Transverse colon (tissue), 4 donors: ENCODE data around the gene CAMSAP1. TPM values are rescaled to one million over a fixed set of nuclear protein-coding genes. Genes with fewer than 3 reads are reported as not detected.

Experiments
- DNase-seq: peaks from one replicate; pipeline ENCODE4 v3.0.0-alpha.2; 2019
- H3K27ac ChIP-seq, 4 donors: fragments of 200-600 bp; sonication (generic); 2 replicates each; pipeline ENCODE4 v1.5.1; 2016 to 2018; ENCODE audit warnings: inconsistent platforms in 4 of 4
- H3K27me3 ChIP-seq: fragments of 200-600 bp; sonication (generic); 2 replicates; pipeline ENCODE4 v1.5.1; 2017; ENCODE audit warnings: inconsistent platforms
- H3K36me3 ChIP-seq, 4 donors: fragments of 200-600 bp; sonication (generic); 2 replicates each; pipeline ENCODE4 v1.5.1; 2017 to 2019; ENCODE audit warnings: inconsistent platforms in 4 of 4
- H3K4me1 ChIP-seq, 4 donors: fragments of 200-600 bp; sonication (generic); 2 replicates each; pipeline ENCODE4 v1.5.1; 2017 to 2020; ENCODE audit warnings: inconsistent platforms in 4 of 4
- H3K4me3 ChIP-seq, 4 donors: fragments of 200-600 bp; sonication (generic); 1 replicate in 1 of 4; 2 replicates in 3 of 4; pipeline versions ENCODE4 v1.5.1 to v1.6.1; 2017 to 2019; ENCODE audit warnings: inconsistent platforms in 4 of 4
- H3K9me3 ChIP-seq, 2 donors: fragments of 200-600 bp; sonication (generic); 2 replicates each; pipeline ENCODE4 v1.5.1; 2017 to 2019; ENCODE audit warnings: inconsistent platforms in 2 of 2
- EP300 ChIP-seq: sonication (generic); formaldehyde crosslinking; IDR thresholded peaks from one replicate; pipeline ENCODE4 v1.6.1; 2017; ENCODE audit warnings: antibody characterized with exemption, low read depth
- POLR2A ChIP-seq: fragments of 450-650 bp; IDR thresholded peaks from one replicate; pipeline ENCODE4 v1.6.1; 2016; ENCODE audit warnings: antibody characterized with exemption, mild to moderate bottlenecking, moderate library complexity
- POLR2AphosphoS5 ChIP-seq, 3 donors: sonication (generic); formaldehyde crosslinking; IDR thresholded peaks; one replicate each; pipeline ENCODE4 v1.6.1; 2016; ENCODE audit warnings: antibody characterized with exemption in 3 of 3
- WGBS, 2 donors: methylation state at CpG; one replicate each; pipeline ENCODE4 v1.1.5; 2018; ENCODE audit warnings: low coverage in 1 of 2; 5-methylcytosine and 5-hydroxymethylcytosine counted together
- in situ Hi-C, 4 donors: fragments of 200-750 bp; cut with MboI; loops; one replicate each; pipeline versions ENCODE4 v1.15.0 to v1.15.1; 2017; ENCODE audit warnings: low sequenced_read_pairs in 3 of 4, low pct_ligation_motif_present in 1 of 4, low pct_unique_long_range_greater_than_20kb in 1 of 4
- intact Hi-C: fragments of 100-400 bp; cut with DNase I; formaldehyde crosslinking; loops from one replicate; pipeline ENCODE4 v1.15.1; 2023; ENCODE audit warnings: low total_unique reads
- total RNA-seq, 4 donors: library from RNA; depleted of rRNA; stranded (reverse); fragments of >200 nt; gene quantifications; one replicate each; pipeline ENCODE4 v1.1.0, GENCODE V29; 2016
- TF ChIP-seq, protein P1 (sequence below), 5 experiments: fragments of 200-600 bp in 3 of 5; fragments of 450-650 bp in 2 of 5; sonication (generic) in 3 of 5; IDR thresholded peaks; 1 replicate in 2 of 5; 2 replicates in 3 of 5; pipeline ENCODE4 v1.5.1; 2016 to 2017; ENCODE audit warnings: antibody characterized with exemption in 5 of 5, inconsistent platforms in 3 of 5, mild to moderate bottlenecking in 2 of 5, moderate library complexity in 1 of 5

The CAMSAP1 gene, protein sequence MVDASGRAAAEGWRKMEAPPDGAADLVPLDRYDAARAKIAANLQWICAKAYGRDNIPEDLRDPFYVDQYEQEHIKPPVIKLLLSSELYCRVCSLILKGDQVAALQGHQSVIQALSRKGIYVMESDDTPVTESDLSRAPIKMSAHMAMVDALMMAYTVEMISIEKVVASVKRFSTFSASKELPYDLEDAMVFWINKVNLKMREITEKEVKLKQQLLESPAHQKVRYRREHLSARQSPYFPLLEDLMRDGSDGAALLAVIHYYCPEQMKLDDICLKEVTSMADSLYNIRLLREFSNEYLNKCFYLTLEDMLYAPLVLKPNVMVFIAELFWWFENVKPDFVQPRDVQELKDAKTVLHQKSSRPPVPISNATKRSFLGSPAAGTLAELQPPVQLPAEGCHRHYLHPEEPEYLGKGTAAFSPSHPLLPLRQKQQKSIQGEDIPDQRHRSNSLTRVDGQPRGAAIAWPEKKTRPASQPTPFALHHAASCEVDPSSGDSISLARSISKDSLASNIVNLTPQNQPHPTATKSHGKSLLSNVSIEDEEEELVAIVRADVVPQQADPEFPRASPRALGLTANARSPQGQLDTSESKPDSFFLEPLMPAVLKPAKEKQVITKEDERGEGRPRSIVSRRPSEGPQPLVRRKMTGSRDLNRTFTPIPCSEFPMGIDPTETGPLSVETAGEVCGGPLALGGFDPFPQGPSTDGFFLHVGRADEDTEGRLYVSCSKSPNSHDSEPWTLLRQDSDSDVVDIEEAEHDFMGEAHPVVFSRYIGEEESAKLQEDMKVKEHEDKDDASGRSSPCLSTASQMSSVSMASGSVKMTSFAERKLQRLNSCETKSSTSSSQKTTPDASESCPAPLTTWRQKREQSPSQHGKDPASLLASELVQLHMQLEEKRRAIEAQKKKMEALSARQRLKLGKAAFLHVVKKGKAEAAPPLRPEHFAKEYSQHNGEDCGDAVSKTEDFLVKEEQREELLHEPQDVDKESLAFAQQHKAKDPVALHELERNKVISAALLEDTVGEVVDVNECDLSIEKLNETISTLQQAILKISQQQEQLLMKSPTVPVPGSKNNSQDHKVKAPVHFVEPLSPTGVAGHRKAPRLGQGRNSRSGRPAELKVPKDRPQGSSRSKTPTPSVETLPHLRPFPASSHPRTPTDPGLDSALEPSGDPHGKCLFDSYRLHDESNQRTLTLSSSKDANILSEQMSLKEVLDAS (N-terminal part only)
- total RNA-seq: 10 to 100 TPM; 17.3 to 88.0 (median 23.8) TPM

DNA sequence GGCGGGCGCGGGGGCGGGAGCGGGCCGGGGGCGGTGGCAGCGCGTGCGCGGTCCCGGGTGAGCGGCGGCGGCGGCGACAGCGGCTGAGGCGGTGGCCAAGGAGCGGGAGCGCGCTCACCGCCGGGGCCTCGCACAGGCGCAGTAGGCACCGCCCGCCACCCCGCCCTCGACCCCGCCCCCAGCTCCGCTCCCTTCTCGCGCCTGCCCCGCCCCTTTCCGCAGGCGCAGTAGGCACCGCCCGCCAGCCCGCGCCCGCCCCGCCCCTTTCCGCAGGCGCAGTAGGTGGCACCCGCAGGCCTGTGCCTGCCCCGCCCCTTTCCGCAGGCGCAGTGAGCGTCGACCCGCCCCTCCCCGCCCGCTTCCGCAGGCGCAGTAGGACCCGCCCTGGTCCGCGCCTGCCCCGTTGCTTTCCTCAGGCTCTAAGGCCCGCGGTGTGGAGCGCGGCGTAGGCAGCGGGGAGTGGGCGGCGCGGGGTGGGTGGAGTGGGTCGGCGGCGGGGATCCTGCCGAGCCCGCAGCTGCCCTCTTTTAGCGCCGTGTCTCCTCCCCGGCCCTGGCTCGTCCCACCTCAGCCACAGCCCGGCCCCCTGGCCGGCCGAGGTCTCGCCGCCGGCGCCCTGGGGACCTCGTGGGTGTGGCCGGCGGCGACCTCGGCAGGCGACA, at the start of gene CAMSAP1:
Gene CAMSAP1 (minus strand): TSS at position 116 of the 662 bp plus-strand sequence. CDS start 387 bp downstream, outside the sequence.
- DNase-seq: peak; percentile 96
- Histone ChIP-seq H3K4me1 (peaks cover 18 to 43% (median 26%) of the 10 kb centered on the region in 4 donors), H3K4me3 (peak within 1 kb of the TSS; percentile 60 to 81 (median 78)), H3K27ac (peak within 1 kb of the TSS; percentile 81 to 90 (median 86)), H3K27me3 (no peaks in the 10 kb centered on the region), H3K36me3 (no peaks in the 10 kb centered on the region), H3K9me3 (no peaks in the 10 kb centered on the region)
- in situ Hi-C loops (no loop called here), intact Hi-C loops (loop anchor here (2.0 kb wide), 1 partner anchor 49 kb away; no protein-coding TSS in a partner anchor)
- WGBS, 2 donors: 0% methylated on average over 24 of the region's 91 CpGs; no CpG with 5 or more reads in 1 of the 2 donors
- TF ChIP-seq, protein P1, sequence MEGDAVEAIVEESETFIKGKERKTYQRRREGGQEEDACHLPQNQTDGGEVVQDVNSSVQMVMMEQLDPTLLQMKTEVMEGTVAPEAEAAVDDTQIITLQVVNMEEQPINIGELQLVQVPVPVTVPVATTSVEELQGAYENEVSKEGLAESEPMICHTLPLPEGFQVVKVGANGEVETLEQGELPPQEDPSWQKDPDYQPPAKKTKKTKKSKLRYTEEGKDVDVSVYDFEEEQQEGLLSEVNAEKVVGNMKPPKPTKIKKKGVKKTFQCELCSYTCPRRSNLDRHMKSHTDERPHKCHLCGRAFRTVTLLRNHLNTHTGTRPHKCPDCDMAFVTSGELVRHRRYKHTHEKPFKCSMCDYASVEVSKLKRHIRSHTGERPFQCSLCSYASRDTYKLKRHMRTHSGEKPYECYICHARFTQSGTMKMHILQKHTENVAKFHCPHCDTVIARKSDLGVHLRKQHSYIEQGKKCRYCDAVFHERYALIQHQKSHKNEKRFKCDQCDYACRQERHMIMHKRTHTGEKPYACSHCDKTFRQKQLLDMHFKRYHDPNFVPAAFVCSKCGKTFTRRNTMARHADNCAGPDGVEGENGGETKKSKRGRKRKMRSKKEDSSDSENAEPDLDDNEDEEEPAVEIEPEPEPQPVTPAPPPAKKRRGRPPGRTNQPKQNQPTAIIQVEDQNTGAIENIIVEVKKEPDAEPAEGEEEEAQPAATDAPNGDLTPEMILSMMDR (IDR thresholded peaks at IDR 0.05): no peak
- TF ChIP-seq POLR2AphosphoS5 (IDR thresholded peaks at IDR 0.05) (peak; percentile 65 to 84 (median 66)), EP300 (no peak), POLR2A (peak; percentile 46)

DNA sequence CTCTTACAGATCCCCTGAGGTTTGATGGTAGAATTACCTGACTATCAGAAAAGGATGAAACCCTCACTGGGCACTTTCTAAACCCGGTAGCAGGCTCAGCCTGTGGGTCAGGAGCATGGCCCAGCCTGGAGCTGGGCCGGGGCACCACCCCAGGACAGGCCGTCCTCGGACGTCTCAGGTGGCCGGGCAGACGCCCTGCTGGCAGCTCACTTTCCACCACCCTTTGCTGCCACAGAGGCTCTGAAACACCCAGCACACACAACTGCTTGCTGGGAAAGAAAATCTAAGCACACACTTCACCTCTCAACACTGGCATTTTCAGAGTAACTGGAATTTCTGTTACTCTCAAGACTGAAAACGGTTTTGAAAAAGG, 49.4 kb upstream of the CAMSAP1 start:
- H3K27ac ChIP-seq: no peak overlapping the region
- H3K4me1 ChIP-seq: peaks cover 9 to 19% (median 16%) of the 10 kb centered on the region in 4 donors
- H3K9me3 ChIP-seq: no peaks in the 10 kb centered on the region
- no peak overlapping the region for H3K4me3 ChIP-seq
- intact Hi-C loops (loop anchor here (2.0 kb wide), 1 partner anchor 50 kb away; the partner anchor contains the start of gene CAMSAP1), in situ Hi-C loops (loop anchor here in 1 of 4 donors (10.0 kb wide), 1 partner anchor 92 kb away; no protein-coding TSS in a partner anchor)
- DNase-seq: no peak
- peaks cover 0 to 23% (median 6%) of the 10 kb centered on the region in 4 donors for H3K36me3 ChIP-seq
- 91% methylated on average over 8 of the region's 8 CpGs; no CpG with 5 or more reads in 1 of the 2 donors for WGBS, 2 donors
- no peaks in the 10 kb centered on the region for H3K27me3 ChIP-seq
- TF ChIP-seq POLR2A: no peak
- TF ChIP-seq POLR2AphosphoS5 (IDR thresholded peaks at IDR 0.05): no peak
- TF ChIP-seq, protein P1 (IDR thresholded peaks at IDR 0.05): no peak
- TF ChIP-seq EP300: no peak

DNA sequence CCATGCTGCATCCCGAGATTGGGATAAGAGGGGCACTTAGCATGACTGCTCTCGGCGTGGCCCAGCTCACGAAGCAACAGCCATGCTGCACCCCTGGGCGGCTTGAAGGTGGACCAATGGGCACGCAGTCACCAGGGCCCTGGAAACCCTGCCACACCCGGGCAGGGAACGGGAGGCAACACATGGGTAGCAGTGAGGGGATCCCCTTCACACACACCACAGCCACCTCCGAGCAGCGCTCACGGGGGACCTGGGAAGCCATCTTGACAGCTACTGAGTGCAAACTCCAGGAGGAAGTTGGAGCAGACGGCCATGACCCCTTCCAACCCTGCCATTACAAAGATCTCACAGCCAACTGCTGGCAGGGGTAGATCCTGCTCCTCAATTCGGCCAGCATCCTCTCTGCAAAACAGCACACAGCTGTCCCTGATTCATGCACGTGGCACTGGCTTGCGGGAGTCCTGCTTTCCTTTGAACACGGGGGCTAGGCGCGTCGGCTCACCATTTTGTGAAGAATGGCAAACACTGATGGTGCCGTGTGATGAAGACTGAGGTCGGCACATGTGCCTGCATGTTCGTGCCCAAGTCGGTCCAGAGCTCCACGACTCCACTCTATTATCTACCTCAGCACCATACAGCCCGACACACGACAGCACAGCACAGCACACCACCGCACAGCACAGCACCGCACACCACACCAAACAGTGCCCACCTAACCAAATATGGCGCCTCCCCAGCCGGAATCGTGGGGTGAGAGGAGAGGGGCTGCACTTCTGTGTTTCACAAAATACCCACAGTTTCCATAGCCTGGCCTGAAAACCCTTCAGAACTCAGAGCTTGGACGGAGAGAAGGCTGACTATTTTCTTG, 48.8 kb upstream of the CAMSAP1 start:
- 85% methylated on average over 25 of the region's 32 CpGs; no CpG with 5 or more reads in 1 of the 2 donors for WGBS, 2 donors
- no peak overlapping the region for H3K4me3 ChIP-seq
- intact Hi-C loops: loop anchor here (2.0 kb wide), 1 partner anchor 49 kb away; the partner anchor contains the start of gene CAMSAP1
- H3K4me1 ChIP-seq: peaks cover 9 to 18% (median 14%) of the 10 kb centered on the region in 4 donors
- TF ChIP-seq POLR2A: no peak
- DNase-seq: no peak
- H3K36me3 ChIP-seq: peaks cover 0 to 27% (median 8%) of the 10 kb centered on the region in 4 donors
- H3K27me3 ChIP-seq: no peaks in the 10 kb centered on the region
- in situ Hi-C loops: loop anchor here in 1 of 4 donors (10.0 kb wide), 1 partner anchor 91 kb away; no protein-coding TSS in a partner anchor
- no peaks in the 10 kb centered on the region for H3K9me3 ChIP-seq
- H3K27ac ChIP-seq: no peak overlapping the region
